Lower leg skin (tissue), 3 donors: ENCODE results near the gene ITM2C.

Source experiments
- CTCF ChIP-seq, 3 donors: fragments of 450-650 bp; IDR thresholded peaks; one replicate each; pipeline ENCODE4 v1.5.1; 2016; ENCODE audit warnings: antibody characterized with exemption in 3 of 3, mild to moderate bottlenecking in 3 of 3, moderate library complexity in 2 of 3
- POLR2A ChIP-seq, 2 donors: fragments of 450-650 bp; IDR thresholded peaks; one replicate each; pipeline ENCODE4 v1.6.1; 2016 to 2017; ENCODE audit warnings: antibody characterized with exemption in 2 of 2, mild to moderate bottlenecking in 1 of 2, moderate library complexity in 1 of 2

GRCh38 chr2:230868947-230869913 lies 4.5 kb downstream of the ITM2C start:
- no peak for TF ChIP-seq CTCF (IDR thresholded peaks at IDR 0.05)
- TF ChIP-seq POLR2A (IDR thresholded peaks at IDR 0.05): no peak
